Upper lobe of left lung (tissue), 4 donors: Measurements from ENCODE around the gene CENPQ.

ENCODE experiments used
- CTCF ChIP-seq, 6 experiments: fragments of 450-650 bp in 4 of 6; fragments of 200-600 bp in 2 of 6; sonication (generic) in 2 of 6; IDR thresholded peaks; one replicate each; pipeline ENCODE4 v1.5.1; 2016 to 2019; ENCODE audit warnings: antibody characterized with exemption in 6 of 6
- POLR2A ChIP-seq, 4 donors: fragments of 450-650 bp; IDR thresholded peaks; one replicate each; pipeline ENCODE4 v1.5.1; 2016 to 2017; ENCODE audit warnings: antibody characterized with exemption in 4 of 4, mild to moderate bottlenecking in 2 of 4

GRCh38 chr6:49524541-49524940 is 61.4 kb downstream of the CENPQ start:
- TF ChIP-seq CTCF (IDR thresholded peaks at IDR 0.05) (no peak), POLR2A (IDR thresholded peaks at IDR 0.05) (no peak)
